ENCODE results near the gene TRIM31. TPM values are rescaled to one million over a fixed set of nuclear protein-coding genes. Genes with fewer than 3 reads are reported as not detected.

Gene TRIM31
- total and polyA plus RNA-seq, 7 donors: 0.36 to 133 (median 92.2) TPM; not detected in 2

DNA sequence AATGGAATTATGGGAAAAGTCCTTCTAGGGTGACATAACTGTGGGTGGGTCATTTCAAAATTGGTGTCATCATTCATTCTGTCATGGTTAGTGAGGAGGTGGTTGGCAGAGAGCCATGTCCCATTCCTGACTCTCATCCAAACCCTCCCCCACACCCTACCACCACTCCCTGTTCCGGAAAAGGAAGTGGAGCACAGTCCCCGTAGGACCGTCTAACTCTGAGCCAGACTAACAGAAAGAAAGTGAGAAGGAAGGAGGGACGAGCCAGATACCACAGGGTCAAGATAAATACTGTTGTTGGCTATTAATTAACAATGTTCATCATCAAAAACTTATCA lies 43.3 kb upstream of the TRIM31 start:
- WGBS, 2 donors: 9 to 35% methylated on average over 4 of the region's 4 CpGs
- Histone ChIP-seq H3K27me3 (peaks cover 0 to 18% (median 5%) of the 10 kb centered on the region in 3 donors), H3K4me3 (no peak overlapping the region), H3K36me3 (no peaks in the 10 kb centered on the region), H3K9me3 (no peaks in the 10 kb centered on the region), H3K4me1 (no peaks in the 10 kb centered on the region), H3K27ac (no peak overlapping the region)
- intact Hi-C loops (cut with DNase I): no loop called here
- DNase-seq: no peak
- no peak for TF ChIP-seq CTCF (IDR thresholded peaks at IDR 0.05)
- TF ChIP-seq POLR2AphosphoS5 (IDR thresholded peaks at IDR 0.05): no peak
- no peak for TF ChIP-seq EP300 (IDR thresholded peaks at IDR 0.05)
- TF ChIP-seq POLR2A (IDR thresholded peaks at IDR 0.05): no peak

DNA sequence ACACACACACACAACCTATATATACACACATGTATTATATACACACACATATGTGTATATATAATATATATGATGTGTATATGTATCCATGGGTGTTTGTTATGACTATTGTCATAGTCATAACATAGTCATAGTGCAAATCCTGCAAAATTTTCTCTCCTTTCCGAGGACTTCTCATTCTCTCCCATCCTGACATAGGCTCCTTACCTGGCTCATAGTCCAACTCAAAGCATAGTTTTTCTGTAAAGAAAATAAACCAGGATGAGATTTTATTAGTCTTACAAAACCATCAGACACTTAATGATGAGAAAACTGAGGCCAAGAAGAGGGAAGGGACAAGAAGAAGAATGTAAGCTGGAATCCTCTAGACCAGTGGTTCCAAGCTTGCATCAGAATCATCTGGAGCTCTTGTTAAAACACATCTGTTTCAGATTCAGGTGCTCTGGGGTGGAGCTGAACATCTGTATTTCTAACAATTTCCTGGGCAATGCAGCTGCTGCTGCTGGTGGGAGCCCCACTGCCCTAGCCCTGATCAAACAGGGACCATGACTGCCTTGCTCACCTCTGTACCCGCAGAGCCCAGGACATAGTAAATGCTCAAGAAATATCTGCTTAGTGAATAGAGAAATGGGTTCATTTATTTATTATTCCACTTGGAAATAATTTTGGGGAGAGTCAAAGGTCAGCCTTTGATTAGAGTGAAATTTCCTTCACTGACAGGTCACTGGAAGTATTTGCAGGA lies 42.8 kb upstream of the TRIM31 start:
- Histone ChIP-seq H3K4me1 (no peaks in the 10 kb centered on the region), H3K27me3 (peaks cover 0 to 18% (median 5%) of the 10 kb centered on the region in 3 donors), H3K4me3 (no peak overlapping the region), H3K36me3 (no peaks in the 10 kb centered on the region), H3K9me3 (no peaks in the 10 kb centered on the region), H3K27ac (no peak overlapping the region)
- no peak for DNase-seq
- 42 to 80% methylated on average over 2 of the region's 2 CpGs for WGBS, 2 donors
- TF ChIP-seq POLR2A (IDR thresholded peaks at IDR 0.05) (no peak), CTCF (IDR thresholded peaks at IDR 0.05) (no peak), EP300 (IDR thresholded peaks at IDR 0.05) (no peak), POLR2AphosphoS5 (IDR thresholded peaks at IDR 0.05) (no peak)
- intact Hi-C loops (cut with DNase I): no loop called here

- no peak overlapping the region for H3K27ac ChIP-seq
- peaks cover 0 to 18% (median 5%) of the 10 kb centered on the region in 3 donors for H3K27me3 ChIP-seq
Measured at GRCh38 chr6:30154709-30155519, 42.0 kb upstream of the TRIM31 start.

GRCh38 chr6:30154061-30154460 lies 41.2 kb upstream of the TRIM31 start:
- Histone ChIP-seq H3K9me3 (no peaks in the 10 kb centered on the region), H3K27me3 (peaks cover 0 to 18% (median 5%) of the 10 kb centered on the region in 3 donors), H3K36me3 (no peaks in the 10 kb centered on the region), H3K4me3 (no peak overlapping the region), H3K27ac (no peak overlapping the region), H3K4me1 (no peaks in the 10 kb centered on the region)
- WGBS, 2 donors: 88 to 92% methylated on average over 17 of the region's 17 CpGs
- DNase-seq: no peak
- no peak for TF ChIP-seq POLR2A (IDR thresholded peaks at IDR 0.05)
- no peak for TF ChIP-seq POLR2AphosphoS5 (IDR thresholded peaks at IDR 0.05)
- TF ChIP-seq EP300 (IDR thresholded peaks at IDR 0.05): no peak
- TF ChIP-seq CTCF (IDR thresholded peaks at IDR 0.05): no peak
- intact Hi-C loops (cut with DNase I): no loop called here

More at GRCh38 chr6:30154709-30155519, 42.0 kb upstream of the TRIM31 start:
- no peak for DNase-seq
- intact Hi-C loops (cut with DNase I): no loop called here
- TF ChIP-seq CTCF (IDR thresholded peaks at IDR 0.05) (no peak), EP300 (IDR thresholded peaks at IDR 0.05) (no peak), POLR2AphosphoS5 (IDR thresholded peaks at IDR 0.05) (no peak), POLR2A (IDR thresholded peaks at IDR 0.05) (no peak)
- H3K4me3 ChIP-seq: no peak overlapping the region
- no peaks in the 10 kb centered on the region for H3K36me3 ChIP-seq
- H3K9me3 ChIP-seq: no peaks in the 10 kb centered on the region
- no peaks in the 10 kb centered on the region for H3K4me1 ChIP-seq
- WGBS, 2 donors: 12 to 54% methylated on average over 12 of the region's 12 CpGs

All from sigmoid colon (tissue), 7 donors.